ENCODE results near the gene CFAP61.

The CFAP61 gene

GRCh38 chr20:20395903-20396568 is 343.7 kb downstream of the CFAP61 start:
- no peak for DNase-seq (ENCODE audit: low read depth in 3 of 3)

- DNase-seq (ENCODE audit: low read depth in 3 of 3), result no peak
Observed at GRCh38 chr20:20396794-20397193, 344.5 kb downstream of the CFAP61 start.

DNA sequence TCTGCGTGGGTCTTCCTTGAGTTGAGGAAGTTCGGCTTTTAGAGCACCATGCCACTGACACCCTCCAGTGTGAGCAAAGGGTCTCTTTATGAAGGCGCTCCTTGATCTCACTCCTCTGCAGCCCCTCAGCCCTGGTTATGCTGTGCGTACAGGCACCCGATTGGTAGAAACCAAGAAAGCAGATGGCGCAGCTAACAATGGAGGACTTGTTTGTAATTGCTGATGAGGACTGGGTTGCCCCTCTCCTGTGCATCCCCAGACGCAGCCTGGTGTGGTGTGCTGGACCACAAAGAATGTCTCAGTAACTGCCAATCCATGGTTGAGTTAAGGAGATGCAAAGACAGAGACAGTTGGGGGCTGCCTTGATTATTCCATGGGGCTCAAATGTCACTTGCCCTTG is 345.8 kb downstream of the CFAP61 start:
- no peak for DNase-seq (ENCODE audit: low read depth in 3 of 3)

DNA sequence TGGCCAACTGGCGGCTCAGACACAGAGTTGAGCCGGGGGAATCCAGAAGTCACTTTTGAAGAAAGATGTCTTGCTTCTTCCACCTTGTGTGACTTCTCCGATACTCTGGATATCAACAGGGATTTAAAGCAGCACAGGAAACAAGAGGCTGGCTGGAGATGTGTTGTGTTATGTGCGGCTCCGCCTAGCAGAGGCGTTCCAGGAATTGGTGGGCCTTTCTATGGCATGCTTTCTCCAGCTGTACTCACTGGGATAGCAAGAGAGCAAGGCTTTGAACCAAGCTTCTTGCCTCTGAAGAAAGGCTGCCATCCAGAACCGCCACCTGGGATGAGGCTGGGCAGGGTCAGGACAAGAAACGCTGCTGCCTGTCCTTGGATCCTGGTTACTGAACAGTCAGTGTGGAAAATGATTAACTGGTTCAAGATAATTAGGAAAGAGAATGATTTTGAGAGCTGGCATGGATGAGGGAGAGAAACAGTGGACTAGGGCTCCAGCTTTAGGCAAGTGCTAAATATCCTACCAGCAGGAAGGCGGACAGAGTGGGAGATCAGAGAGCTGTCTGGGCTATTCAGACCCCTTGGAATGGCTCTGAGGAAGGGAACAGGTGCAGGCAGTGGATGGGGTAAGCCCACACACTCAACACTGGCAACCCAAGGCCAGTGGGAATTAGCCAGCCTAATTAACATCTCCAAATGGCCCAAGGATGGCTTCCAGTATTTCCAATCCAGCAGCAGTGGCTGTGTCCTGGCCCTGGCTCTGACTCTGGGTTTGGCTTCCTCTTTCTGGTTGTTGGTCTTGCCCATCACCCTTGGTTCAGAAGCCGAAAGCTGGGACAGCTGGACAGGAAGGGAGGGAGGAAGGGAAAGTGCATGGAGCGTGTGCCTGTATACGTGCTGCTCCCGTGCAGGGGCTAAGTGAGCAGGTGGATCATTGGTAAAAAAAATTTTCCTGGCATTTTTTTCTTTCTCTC is 347.5 kb downstream of the CFAP61 start:
- no peak for DNase-seq (ENCODE audit: low read depth in 3 of 3)

DNA sequence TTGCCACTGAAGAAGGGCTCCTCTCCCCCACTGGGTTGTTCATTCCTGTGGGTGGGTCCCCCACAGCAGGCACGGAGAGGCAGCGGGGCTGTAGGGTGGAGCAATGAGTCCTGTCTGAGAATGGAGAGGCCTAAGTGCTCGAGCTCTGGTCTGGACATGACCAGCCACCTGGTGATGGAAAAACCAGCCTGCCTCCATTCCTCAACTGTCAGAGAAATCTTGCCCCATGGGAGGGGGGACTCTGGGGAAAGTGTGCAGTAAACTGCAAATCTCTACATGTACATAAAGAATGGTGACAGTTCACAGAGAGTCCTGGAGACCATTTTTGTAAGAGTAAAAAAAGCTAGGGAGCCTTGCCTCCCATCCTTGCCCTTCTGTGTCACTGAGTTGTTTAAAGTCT is 349.7 kb downstream of the CFAP61 start:
- no peak for DNase-seq (ENCODE audit: low read depth in 3 of 3)

DNA sequence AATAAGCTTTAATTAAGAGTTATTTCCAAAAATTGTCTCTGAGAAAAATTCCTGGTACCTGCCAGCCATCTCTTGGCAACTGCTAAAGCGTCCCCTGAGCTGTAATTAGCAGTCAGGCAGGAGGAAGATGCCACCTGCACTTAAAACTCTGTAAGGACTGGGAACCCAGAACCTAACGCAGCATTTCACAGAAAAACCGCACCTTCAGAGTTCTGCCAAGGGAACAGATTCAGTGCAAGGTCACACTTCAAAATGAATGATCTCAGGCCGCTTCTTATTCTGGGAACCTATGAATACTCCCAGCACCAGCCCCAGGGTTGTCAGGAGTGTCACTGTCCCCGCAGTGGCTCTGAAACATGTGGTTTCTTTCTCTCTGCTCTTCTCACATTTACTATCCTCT is 352.3 kb downstream of the CFAP61 start:
- DNase-seq (ENCODE audit: low read depth in 3 of 3), result no peak

DNA sequence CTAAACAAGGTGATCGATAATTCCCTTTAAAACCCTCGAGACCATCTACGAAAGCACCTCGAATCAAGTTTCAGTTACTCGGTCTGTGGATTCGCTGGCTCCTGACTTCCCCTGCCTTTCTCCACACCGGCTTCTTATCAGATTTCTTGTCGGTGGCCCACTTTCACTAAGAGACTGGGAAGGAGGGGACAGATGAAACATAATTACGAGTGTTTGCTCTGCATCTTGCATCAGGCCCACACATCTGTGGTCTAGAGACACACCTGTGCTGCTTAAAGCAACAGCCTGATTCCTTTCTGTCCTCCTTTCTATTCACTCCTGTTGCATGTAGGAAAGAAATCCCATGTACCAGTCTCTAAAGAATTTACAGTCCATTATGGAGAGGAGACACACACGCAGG is 353.3 kb downstream of the CFAP61 start:
- DNase-seq (ENCODE audit: low read depth in 3 of 3), result no peak

GRCh38 chr20:20406306-20406705 is 354.0 kb downstream of the CFAP61 start:
- DNase-seq (ENCODE audit: low read depth in 3 of 3), result no peak

- no peak for DNase-seq (ENCODE audit: low read depth in 3 of 3)
Observed at GRCh38 chr20:20407891-20408805, 355.8 kb downstream of the CFAP61 start.

DNA sequence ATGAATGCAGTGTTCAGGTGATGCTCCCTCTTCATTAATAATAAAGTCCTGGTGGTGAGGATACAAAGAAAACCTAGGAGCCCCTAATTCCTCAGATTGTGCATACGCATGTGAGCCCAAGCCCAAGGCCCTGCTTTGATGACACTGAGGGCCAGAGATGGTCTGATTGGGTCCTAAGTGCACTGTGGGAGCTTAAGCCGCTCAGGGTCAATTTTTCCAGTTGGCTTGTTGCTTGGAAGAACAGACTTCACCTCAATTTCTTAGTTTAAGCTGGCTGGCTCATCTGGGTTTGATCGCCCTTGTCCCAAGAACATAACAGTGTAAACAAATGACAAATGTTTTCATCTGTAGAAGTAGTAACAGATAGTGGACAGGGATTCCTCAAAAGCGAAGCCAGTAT is 357.0 kb downstream of the CFAP61 start:
- no peak for DNase-seq (ENCODE audit: low read depth in 3 of 3)
